NT2/D1 (cell line): ENCODE results near the gene PCYOX1L.

Experiments
- SUZ12 ChIP-seq: IDR thresholded peaks from 2 replicates; pipeline ENCODE4 v1.6.1; 2011; ENCODE audit not compliant: insufficient read length, insufficient read depth; ENCODE audit errors: extremely low read depth
- YY1 ChIP-seq: IDR thresholded peaks from 2 replicates; pipeline ENCODE4 v1.6.1; 2011; ENCODE audit not compliant: insufficient read length, insufficient read depth
- ZNF274 ChIP-seq: IDR thresholded peaks from 2 replicates; pipeline ENCODE4 v1.6.1; 2011; ENCODE audit warnings: mild to moderate bottlenecking, low read depth, low read length

DNA sequence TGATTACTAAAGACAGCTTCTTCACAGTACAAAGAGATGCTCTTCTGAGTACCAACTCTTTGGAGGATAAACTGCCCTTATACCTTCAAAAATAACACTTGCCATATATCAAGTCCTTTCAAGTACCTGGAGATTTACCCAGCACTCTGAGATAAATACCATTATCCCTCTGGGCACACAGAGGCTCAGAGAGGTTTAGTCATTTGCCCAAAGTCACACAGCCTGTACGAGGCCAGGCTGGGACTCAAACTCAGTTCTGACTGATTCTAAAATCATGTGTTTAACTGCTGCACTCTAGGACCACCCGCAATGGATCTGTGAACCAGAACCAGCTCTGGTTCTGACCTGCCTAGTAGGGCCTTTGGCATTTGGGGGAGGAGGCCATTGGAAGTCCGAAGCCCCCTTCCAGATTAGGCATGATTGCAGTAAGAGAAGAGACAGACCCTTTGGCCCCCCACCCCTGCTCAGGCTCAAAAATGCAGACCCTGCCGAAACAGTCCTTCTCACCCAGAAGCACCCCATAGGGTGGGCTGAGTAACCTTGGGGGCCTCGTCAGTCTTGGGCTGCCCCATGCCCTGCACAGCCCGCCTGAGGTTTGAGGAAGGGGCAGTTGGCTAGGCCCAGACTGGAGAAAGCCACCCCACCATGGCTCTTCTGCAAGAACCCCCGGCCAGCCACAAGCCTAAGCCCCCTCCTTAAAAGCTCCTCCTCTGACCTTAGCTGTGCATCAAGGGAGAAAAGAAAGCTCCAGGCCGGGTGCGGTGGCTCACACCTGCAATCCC is 54.1 kb downstream of the PCYOX1L start:
- TF ChIP-seq YY1 (no peak), ZNF274 (no peak), SUZ12 (no peak)
